Neural crest cell (in vitro differentiated cells): ENCODE results near the gene CNST. TPM values are rescaled to one million over a fixed set of nuclear protein-coding genes. Genes with fewer than 3 reads are reported as not detected.
"Not testable (repeated sequence)": the region's sequence is repeated elsewhere in the genome, so short reads cannot be mapped to it uniquely, and the experiment has no call there.

Experiments
- DNase-seq: peaks from one replicate; pipeline ENCODE4 v3.0.0; 2021; ENCODE audit warnings: low read depth, mixed read lengths, low spot score
- H3K27ac Mint-ChIP-seq: one replicate; pipeline ENCODE4 v1.8.0; 2021; ENCODE audit warnings: mild to moderate bottlenecking, mixed read lengths; ENCODE audit not compliant: unreplicated experiment
- H3K27me3 Mint-ChIP-seq: 2 replicates; pipeline ENCODE4 v1.8.0; 2021; ENCODE audit warnings: low read depth, mild to moderate bottlenecking, mixed read lengths
- H3K36me3 Mint-ChIP-seq: 2 replicates; pipeline ENCODE4 v1.8.0; 2021; ENCODE audit warnings: low read depth, mild to moderate bottlenecking, mixed read lengths
- H3K4me1 Mint-ChIP-seq: 2 replicates; pipeline ENCODE4 v1.8.0; 2021; ENCODE audit warnings: mixed read lengths
- H3K4me3 Mint-ChIP-seq: one replicate; pipeline ENCODE4 v1.8.0; 2021; ENCODE audit warnings: mild to moderate bottlenecking, mixed read lengths
- H3K9me3 Mint-ChIP-seq: 2 replicates; pipeline ENCODE4 v1.8.0; 2021; ENCODE audit warnings: mixed read lengths
- total RNA-seq: library from RNA; stranded (reverse); gene quantifications from 2 replicates; pipeline ENCODE4 v1.2.1, GENCODE V29; 2021
- TF ChIP-seq, protein P1 (sequence below): fragments of 200-600 bp; sonication (generic); conservative IDR thresholded peaks from 2 replicates; pipeline ENCODE4 v1.5.0; 2021; ENCODE audit warnings: antibody characterized with exemption, mild to moderate bottlenecking

Gene CNST
- total RNA-seq, 1 donor from 2014 or later: 20.5 TPM

DNA sequence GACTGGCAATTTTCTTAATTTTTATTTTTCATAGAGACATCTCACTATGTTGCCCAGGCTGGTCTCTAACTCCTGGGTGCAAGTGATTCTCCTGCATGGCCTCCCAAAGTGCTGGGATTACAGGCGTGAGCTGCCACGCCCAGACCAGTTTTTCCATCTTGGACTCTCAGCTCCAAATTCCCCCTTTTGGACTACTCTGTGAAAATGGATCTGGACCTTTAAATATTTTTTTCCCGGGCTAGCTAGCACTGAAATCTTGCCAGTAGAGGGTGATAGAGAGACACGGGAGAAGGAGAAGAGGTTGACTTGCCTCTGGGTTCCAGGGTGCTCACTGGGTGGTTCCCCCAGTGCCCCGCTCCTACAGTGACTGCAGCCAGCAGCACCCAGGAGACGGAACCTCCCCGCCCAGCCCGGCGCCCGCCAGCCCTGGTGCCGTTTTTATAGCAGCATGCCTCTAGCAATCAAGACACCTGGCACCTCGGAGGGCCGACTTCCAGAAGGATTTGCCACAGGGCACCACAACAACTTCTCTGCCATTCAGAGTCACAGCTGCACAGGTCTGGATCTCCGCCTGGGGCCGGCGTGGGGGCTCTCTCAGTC is 123.3 kb downstream of the CNST start:
- no peak overlapping the region for H3K27ac Mint-ChIP-seq
- H3K4me1 Mint-ChIP-seq: peaks cover 11% of the 10 kb centered on the region
- peak; percentile 23 for DNase-seq
- TF ChIP-seq, protein P1, sequence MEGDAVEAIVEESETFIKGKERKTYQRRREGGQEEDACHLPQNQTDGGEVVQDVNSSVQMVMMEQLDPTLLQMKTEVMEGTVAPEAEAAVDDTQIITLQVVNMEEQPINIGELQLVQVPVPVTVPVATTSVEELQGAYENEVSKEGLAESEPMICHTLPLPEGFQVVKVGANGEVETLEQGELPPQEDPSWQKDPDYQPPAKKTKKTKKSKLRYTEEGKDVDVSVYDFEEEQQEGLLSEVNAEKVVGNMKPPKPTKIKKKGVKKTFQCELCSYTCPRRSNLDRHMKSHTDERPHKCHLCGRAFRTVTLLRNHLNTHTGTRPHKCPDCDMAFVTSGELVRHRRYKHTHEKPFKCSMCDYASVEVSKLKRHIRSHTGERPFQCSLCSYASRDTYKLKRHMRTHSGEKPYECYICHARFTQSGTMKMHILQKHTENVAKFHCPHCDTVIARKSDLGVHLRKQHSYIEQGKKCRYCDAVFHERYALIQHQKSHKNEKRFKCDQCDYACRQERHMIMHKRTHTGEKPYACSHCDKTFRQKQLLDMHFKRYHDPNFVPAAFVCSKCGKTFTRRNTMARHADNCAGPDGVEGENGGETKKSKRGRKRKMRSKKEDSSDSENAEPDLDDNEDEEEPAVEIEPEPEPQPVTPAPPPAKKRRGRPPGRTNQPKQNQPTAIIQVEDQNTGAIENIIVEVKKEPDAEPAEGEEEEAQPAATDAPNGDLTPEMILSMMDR: peak; percentile 82
- no peaks in the 10 kb centered on the region for H3K36me3 Mint-ChIP-seq
- no peak overlapping the region for H3K4me3 Mint-ChIP-seq
- no peaks in the 10 kb centered on the region for H3K27me3 Mint-ChIP-seq
- peaks cover 2% of the 10 kb centered on the region for H3K9me3 Mint-ChIP-seq

DNA sequence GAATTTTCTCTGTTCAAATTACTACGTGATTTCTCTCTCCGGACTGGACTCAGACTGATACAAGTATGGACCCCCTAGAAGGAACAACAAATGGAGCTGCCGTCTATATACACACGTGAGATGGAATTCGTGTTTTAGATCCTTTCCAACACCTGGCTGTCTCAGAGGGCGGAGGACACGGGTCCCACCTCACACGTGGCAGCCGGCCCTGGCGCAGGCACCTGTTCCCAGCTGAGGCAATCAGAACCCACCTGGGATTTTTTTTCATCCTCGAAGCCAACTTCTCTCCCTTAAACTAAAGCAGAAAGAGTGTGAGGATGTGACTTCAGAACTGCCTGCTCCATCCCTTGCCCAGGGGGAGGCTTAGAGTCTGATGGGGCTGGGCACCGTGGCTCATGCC is 123.8 kb downstream of the CNST start:
- Mint-ChIP-seq H3K9me3 (peaks cover 6% of the 10 kb centered on the region), H3K4me1 (peaks cover 11% of the 10 kb centered on the region), H3K27ac (no peak overlapping the region), H3K27me3 (no peaks in the 10 kb centered on the region), H3K4me3 (no peak overlapping the region), H3K36me3 (no peaks in the 10 kb centered on the region)
- TF ChIP-seq, protein P1: no peak
- no peak for DNase-seq

DNA sequence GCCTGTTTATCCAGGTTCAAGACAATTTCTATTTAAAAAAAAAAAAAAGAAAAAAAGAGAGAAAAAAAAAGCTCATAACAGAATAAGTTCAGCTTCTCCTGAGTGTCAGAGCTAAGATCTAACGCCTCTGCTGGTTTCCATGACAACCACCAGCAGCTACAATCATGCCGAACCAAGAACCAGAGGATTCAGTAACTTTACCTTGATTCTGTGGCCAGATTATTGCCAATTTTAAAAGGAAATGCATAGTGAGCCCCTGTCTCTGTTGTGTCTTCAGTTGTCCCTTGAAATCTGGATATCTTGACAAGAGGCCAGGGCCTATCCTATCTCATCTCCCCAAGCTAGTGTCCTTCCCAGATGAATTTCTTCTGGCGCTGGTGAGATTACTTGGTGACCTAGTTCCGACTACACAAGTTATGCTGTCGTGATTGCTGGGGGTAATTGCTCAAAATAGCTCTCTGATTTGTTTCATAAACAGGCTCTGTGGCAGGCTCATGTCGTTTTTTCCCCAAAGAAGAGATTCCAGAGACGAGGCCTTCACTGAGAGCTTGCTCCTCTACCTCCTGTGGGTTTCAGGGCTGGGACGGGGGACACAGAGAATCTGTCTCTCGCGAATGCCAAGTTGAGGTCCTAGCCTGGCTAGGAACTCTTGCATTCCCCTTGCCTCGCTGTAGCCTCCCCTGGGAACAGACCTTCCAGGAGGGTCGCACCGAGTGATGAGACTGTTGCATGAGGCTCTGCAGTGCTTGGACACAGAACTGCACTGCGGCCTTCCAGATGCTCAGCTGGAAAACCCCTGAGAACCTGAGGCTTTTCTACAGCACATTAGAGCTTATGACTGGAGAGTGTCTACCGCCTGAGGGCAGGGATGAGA is 125.6 kb downstream of the CNST start:
- TF ChIP-seq, protein P1: no peak
- H3K36me3 Mint-ChIP-seq: peaks cover 4% of the 10 kb centered on the region
- H3K4me1 Mint-ChIP-seq: peaks cover 17% of the 10 kb centered on the region
- no peak overlapping the region for H3K27ac Mint-ChIP-seq
- no peak overlapping the region for H3K4me3 Mint-ChIP-seq
- DNase-seq: no peak
- H3K9me3 Mint-ChIP-seq: peaks cover 9% of the 10 kb centered on the region
- H3K27me3 Mint-ChIP-seq: peaks cover 3% of the 10 kb centered on the region

DNA sequence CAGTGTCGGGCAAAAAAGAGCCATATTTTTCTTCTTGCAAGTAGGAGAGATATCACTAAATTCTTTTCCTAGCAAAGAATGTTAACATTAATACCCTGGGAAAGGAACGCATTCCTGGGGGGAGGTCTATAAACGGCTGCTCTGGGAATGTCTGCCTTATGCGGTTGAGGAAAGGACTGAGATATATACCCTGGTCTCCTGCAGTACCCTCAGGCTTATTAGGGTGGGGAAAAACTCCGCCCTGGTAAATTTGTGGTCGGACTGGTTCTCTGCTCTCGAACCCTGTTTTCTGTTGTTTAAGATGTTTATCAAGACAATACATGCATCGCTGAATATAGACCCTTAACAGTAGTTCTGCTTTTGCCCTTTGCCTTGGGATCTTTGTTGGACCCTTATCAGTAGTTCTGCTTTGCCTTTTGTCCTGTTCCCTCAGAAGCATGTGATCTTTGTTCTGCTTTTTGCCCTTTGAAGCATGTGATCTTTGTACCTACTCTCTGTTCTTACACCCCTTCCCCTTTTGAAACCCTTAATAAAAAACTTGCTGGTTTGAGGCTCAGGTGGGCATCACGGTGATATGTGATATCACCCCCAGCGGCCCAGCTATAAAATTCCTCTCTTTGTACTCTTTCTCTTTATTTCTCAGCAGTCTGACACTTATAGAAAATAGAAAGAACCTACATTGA is 128.1 kb downstream of the CNST start:
- not testable (repeated sequence) for DNase-seq, H3K27me3 Mint-ChIP-seq, H3K27ac Mint-ChIP-seq, H3K4me3 Mint-ChIP-seq, H3K9me3 Mint-ChIP-seq, H3K36me3 Mint-ChIP-seq
- H3K4me1 Mint-ChIP-seq: peaks cover 22% of the 10 kb centered on the region

DNA sequence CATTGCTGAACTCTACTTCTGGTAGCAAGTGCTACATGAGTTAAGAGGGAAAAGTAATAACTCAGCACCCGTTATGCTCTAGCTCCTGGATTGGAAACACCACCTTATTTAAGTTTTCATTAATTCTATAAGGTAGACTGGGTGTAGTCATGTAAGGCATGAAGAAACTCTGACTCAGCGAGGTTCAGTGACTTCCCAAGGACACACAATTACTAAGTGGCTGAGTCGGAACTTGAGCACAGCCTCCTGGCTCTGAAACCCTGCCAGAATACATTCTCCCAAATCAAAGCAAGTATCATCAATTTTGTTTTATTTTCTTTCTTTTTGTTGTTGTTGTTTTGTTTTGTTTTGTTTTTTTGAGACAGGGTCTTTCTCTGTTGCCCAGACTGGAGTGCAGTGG is 128.9 kb downstream of the CNST start:
- Mint-ChIP-seq H3K4me1 (peaks cover 23% of the 10 kb centered on the region), H3K36me3 (peaks cover 4% of the 10 kb centered on the region), H3K9me3 (peaks cover 9% of the 10 kb centered on the region), H3K27ac (no peak overlapping the region), H3K4me3 (no peak overlapping the region), H3K27me3 (peaks cover 3% of the 10 kb centered on the region)
- TF ChIP-seq, protein P1: no peak
- no peak for DNase-seq

DNA sequence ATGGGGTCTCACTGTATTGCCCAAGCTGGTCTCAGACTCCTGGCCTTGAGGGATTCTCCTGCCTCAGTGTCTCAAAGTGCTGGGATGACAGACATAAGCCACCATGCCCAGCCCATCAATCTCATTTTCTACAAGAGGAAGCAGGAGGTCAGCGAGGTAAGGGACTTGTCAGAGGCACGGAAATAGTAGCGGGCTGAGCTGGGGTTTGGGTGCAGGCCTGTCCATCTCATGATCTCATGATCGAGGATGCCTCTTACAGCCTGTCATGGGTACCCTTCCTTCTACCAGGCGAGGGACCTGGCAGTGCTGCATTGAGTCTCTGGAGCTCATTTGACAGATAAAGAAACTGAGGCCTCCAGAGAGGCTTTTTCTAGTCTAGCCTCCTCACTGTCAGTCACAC is 129.4 kb downstream of the CNST start:
- H3K27me3 Mint-ChIP-seq: peaks cover 3% of the 10 kb centered on the region
- H3K27ac Mint-ChIP-seq: no peak overlapping the region
- TF ChIP-seq, protein P1: no peak
- H3K4me3 Mint-ChIP-seq: no peak overlapping the region
- H3K36me3 Mint-ChIP-seq: peaks cover 4% of the 10 kb centered on the region
- H3K4me1 Mint-ChIP-seq: peaks cover 23% of the 10 kb centered on the region
- no peak for DNase-seq
- H3K9me3 Mint-ChIP-seq: peaks cover 9% of the 10 kb centered on the region
